ENCODE data around the gene NEK1.

GRCh38 chr4:169506903-169507302 lies 105.5 kb downstream of the NEK1 start:
- no peak for TF ChIP-seq POLR2AphosphoS5 (IDR thresholded peaks at IDR 0.05; ENCODE audit: low read depth, low read length)
- TF ChIP-seq POLR2A (IDR thresholded peaks at IDR 0.05; ENCODE audit: low read depth, low read length): no peak
